DOHH2 (cell line): ENCODE results near the gene STK32B.

Experiments used
- H3F3A ChIP-seq: fragments of 200-600 bp; sonication (generic), shearing (Covaris generic); 2 replicates; pipeline ENCODE4 v1.6.0; 2016; ENCODE audit warnings: antibody characterized with exemption, mild to moderate bottlenecking; ENCODE audit not compliant: control insufficient read depth, insufficient read depth
- H3K27ac ChIP-seq: fragments of 200-600 bp; sonication (generic); 2 replicates; pipeline ENCODE4 v1.5.1; 2014; ENCODE audit warnings: low read depth, mild to moderate bottlenecking, low read length, moderate library complexity
- H3K27me3 ChIP-seq: fragments of 200-600 bp; sonication (generic); 2 replicates; pipeline ENCODE4 v1.6.1; 2014; ENCODE audit warnings: mild to moderate bottlenecking, low read length, mixed read lengths; ENCODE audit not compliant: control insufficient read depth
- H3K36me3 ChIP-seq: fragments of 200-600 bp; sonication (generic); 2 replicates; pipeline ENCODE4 v1.6.1; 2014; ENCODE audit warnings: mild to moderate bottlenecking, low read length, moderate library complexity, mixed read lengths; ENCODE audit not compliant: control insufficient read depth
- H3K4me1 ChIP-seq: fragments of 200-600 bp; sonication (generic); 2 replicates; pipeline ENCODE4 v1.6.1; 2014; ENCODE audit warnings: mild to moderate bottlenecking, low read length, mixed read lengths; ENCODE audit not compliant: control insufficient read depth
- H3K4me2 ChIP-seq: fragments of 200-600 bp; sonication (generic); 2 replicates; pipeline ENCODE4 v1.6.0; 2014; ENCODE audit warnings: mild to moderate bottlenecking, low read length, moderate library complexity
- H3K4me3 ChIP-seq: fragments of 200-600 bp; sonication (generic); 2 replicates; pipeline ENCODE4 v1.5.1; 2014; ENCODE audit warnings: mild to moderate bottlenecking, low read length, mixed read lengths
- H3K79me2 ChIP-seq: fragments of 200-600 bp; sonication (generic); 2 replicates; pipeline ENCODE4 v1.6.1; 2014; ENCODE audit warnings: mild to moderate bottlenecking, low read length, mixed read lengths; ENCODE audit not compliant: control insufficient read depth
- H3K9me2 ChIP-seq: fragments of 200-600 bp; sonication (generic); replicated peaks from 2 replicates; pipeline ENCODE4 v1.6.1; 2014; ENCODE audit warnings: mild to moderate bottlenecking, low read length, mixed read lengths; ENCODE audit not compliant: control insufficient read depth
- H3K9me3 ChIP-seq: fragments of 200-600 bp; sonication (generic); 2 replicates; pipeline ENCODE4 v1.6.1; 2014; ENCODE audit warnings: antibody characterized with exemption, low read length, mixed read lengths; ENCODE audit not compliant: control insufficient read depth, insufficient read depth
- H4K20me1 ChIP-seq: fragments of 200-600 bp; sonication (generic); 2 replicates; pipeline ENCODE4 v1.6.0; 2014; ENCODE audit warnings: low read depth, mild to moderate bottlenecking, antibody characterized with exemption, low read length, moderate library complexity; ENCODE audit not compliant: control insufficient read depth, insufficient read depth
- EZH2phosphoT487 ChIP-seq: fragments of 200-600 bp; sonication (generic); IDR thresholded peaks from 2 replicates; pipeline ENCODE4 v1.6.1; 2017; ENCODE audit warnings: borderline replicate concordance, mild to moderate bottlenecking, antibody characterized with exemption, low read length, moderate library complexity, mixed read lengths
- TF ChIP-seq, protein P1 (sequence below): fragments of 200-600 bp; sonication (generic); IDR thresholded peaks from one replicate; pipeline ENCODE4 v1.5.1; 2014; ENCODE audit warnings: antibody characterized with exemption, mild to moderate bottlenecking, low read depth, low read length; ENCODE audit not compliant: poor library complexity, severe bottlenecking

STK32B gene

DNA sequence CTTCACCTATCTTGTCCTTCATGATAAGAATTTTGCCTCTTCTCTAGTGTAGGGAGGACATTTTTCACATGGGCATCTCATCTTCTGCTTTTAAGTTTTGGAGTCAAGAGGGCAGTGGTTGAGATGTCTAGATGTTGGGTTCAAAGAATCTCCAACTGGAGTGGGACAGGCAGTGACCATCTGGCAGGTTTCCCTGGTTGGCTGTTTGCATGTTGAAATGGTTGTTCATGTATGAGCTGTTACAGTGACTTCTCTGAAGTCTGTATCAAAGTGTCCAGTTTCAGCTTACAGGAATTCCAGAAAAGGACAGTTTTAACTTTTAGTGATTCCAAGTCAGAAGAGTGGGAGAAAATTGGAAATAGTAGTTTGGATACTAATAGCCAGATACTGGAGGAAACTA lies 464.4 kb downstream of the STK32B start:
- no peaks in the 10 kb centered on the region for H3K4me1 ChIP-seq
- no peaks in the 10 kb centered on the region for H3K9me2 ChIP-seq
- H3K79me2 ChIP-seq = no peaks in the 10 kb centered on the region
- H3K9me3 ChIP-seq = no peaks in the 10 kb centered on the region
- H3K4me2 ChIP-seq = no peak overlapping the region
- no peak for TF ChIP-seq EZH2phosphoT487
- TF ChIP-seq, protein P1, sequence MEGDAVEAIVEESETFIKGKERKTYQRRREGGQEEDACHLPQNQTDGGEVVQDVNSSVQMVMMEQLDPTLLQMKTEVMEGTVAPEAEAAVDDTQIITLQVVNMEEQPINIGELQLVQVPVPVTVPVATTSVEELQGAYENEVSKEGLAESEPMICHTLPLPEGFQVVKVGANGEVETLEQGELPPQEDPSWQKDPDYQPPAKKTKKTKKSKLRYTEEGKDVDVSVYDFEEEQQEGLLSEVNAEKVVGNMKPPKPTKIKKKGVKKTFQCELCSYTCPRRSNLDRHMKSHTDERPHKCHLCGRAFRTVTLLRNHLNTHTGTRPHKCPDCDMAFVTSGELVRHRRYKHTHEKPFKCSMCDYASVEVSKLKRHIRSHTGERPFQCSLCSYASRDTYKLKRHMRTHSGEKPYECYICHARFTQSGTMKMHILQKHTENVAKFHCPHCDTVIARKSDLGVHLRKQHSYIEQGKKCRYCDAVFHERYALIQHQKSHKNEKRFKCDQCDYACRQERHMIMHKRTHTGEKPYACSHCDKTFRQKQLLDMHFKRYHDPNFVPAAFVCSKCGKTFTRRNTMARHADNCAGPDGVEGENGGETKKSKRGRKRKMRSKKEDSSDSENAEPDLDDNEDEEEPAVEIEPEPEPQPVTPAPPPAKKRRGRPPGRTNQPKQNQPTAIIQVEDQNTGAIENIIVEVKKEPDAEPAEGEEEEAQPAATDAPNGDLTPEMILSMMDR = no peak
- H3K27me3 ChIP-seq = no peaks in the 10 kb centered on the region
- H3K4me3 ChIP-seq = no peak overlapping the region
- H3F3A ChIP-seq = no peaks in the 10 kb centered on the region
- no peak overlapping the region for H3K27ac ChIP-seq
- H3K36me3 ChIP-seq = no peaks in the 10 kb centered on the region
- no peaks in the 10 kb centered on the region for H4K20me1 ChIP-seq

DNA sequence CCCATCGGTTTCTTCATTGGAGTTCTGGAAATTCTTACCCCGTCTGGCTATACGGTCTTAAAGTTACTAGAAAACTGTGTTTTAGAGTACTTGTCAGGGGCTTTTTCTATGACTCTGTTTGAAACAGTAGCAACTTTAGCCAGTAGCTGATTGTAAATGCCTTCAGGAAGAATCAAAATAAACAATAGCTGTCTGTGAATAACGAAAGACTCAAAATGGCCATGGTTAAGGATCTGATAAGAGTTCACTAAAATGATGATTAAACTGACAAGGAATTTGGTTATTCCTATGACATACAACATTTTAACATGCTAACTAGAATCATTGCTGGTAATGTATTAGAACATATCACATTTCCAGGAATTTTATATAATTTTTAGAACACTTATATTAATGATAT lies 466.1 kb downstream of the STK32B start:
- H3K27ac ChIP-seq = no peak overlapping the region
- H3K9me3 ChIP-seq = no peaks in the 10 kb centered on the region

DNA sequence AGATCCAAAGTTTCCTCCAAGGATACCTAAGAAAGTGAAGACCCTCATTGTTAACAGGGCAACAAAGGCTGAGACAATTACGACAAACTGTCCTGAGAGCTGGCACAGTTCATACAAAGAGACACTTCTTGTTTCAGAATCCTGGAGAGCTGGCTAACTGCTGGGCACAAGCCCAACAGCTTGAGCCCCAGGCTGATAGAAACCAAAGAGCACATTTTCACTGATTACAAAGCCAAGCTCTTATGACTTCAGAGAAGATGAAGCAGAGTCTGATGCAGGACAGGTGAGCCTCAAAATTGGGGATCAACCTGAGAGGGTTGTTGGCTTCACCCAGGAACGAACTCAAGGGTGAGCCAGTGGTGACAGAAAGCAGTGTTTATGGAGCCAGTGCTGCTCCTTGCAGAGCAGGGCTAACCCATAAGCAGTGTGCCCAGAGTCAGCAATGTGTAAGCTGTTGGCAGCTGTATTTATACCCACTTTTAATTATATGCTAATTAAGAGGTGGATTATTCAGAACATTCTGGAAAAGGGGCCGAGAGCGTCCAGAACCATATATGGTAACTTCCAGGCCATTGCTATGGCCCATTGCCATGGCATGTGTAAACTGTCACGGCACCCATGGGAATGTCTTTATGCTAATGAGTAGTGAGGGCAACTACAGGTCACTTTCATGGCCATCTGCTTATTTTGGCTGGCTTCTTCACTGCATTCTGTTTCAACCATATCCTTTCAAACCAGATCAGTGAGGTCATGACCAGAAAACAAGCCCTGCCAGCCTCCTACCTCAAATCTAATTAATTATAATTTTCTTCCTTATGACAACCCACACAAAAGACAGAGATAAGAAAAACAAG lies 473.4 kb downstream of the STK32B start:
- H4K20me1 ChIP-seq = no peaks in the 10 kb centered on the region
- no peaks in the 10 kb centered on the region for H3F3A ChIP-seq
- no peaks in the 10 kb centered on the region for H3K36me3 ChIP-seq
- no peaks in the 10 kb centered on the region for H3K27me3 ChIP-seq
- H3K79me2 ChIP-seq = no peaks in the 10 kb centered on the region
- no peak overlapping the region for H3K4me3 ChIP-seq
- H3K4me1 ChIP-seq = no peaks in the 10 kb centered on the region
- H3K27ac ChIP-seq = no peak overlapping the region
- H3K9me2 ChIP-seq = no peaks in the 10 kb centered on the region
- no peaks in the 10 kb centered on the region for H3K9me3 ChIP-seq
- TF ChIP-seq EZH2phosphoT487 = no peak
- TF ChIP-seq, protein P1 = no peak
- no peak overlapping the region for H3K4me2 ChIP-seq

More for the DNA sequence above, 466.1 kb downstream of the STK32B start:
- Histone ChIP-seq H3K27me3 (no peaks in the 10 kb centered on the region), H3K4me1 (no peaks in the 10 kb centered on the region), H3K4me2 (no peak overlapping the region), H3K9me2 (no peaks in the 10 kb centered on the region), H3F3A (no peaks in the 10 kb centered on the region), H3K79me2 (no peaks in the 10 kb centered on the region), H3K4me3 (no peak overlapping the region), H3K36me3 (no peaks in the 10 kb centered on the region), H4K20me1 (no peaks in the 10 kb centered on the region)
- no peak for TF ChIP-seq EZH2phosphoT487
- TF ChIP-seq, protein P1 = no peak
